BE2C (cell line): ENCODE measurements around the gene TRAPPC3.

Experiments used
- DNase-seq: peaks from one replicate; pipeline ENCODE4 v3.0.0-alpha.2; 2020
- H3K27me3 ChIP-seq: fragments of 250-450 bp; sonication (Bioruptor Pico); 2 replicates; pipeline ENCODE4 v1.5.1; 2020; ENCODE audit warnings: mild to moderate bottlenecking
- H3K36me3 ChIP-seq: fragments of 250-450 bp; sonication (Bioruptor Pico); 2 replicates; pipeline ENCODE4 v1.5.1; 2020; ENCODE audit warnings: mild to moderate bottlenecking
- H3K4me1 ChIP-seq: fragments of 250-450 bp; sonication (Bioruptor Pico); 2 replicates; pipeline ENCODE4 v1.5.1; 2020
- H3K4me3 ChIP-seq: 2 replicates; pipeline ENCODE4 v1.5.1; 2011; ENCODE audit warnings: low read depth, low read length
- H3K9me3 ChIP-seq: fragments of 250-450 bp; sonication (Bioruptor Pico); 2 replicates; pipeline ENCODE4 v1.5.1; 2020
- CTCF ChIP-seq: IDR thresholded peaks from 2 replicates; pipeline ENCODE4 v1.5.1; 2012; ENCODE audit warnings: mild to moderate bottlenecking, low read depth, low read length

TRAPPC3 gene

GRCh38 chr1:36157973-36158826, 8.9 kb upstream of the TRAPPC3 start:
- Histone ChIP-seq H3K4me1 (peaks cover 4% of the 10 kb centered on the region; the same call in 1 of the 2 replicates), H3K36me3 (peaks cover 3% of the 10 kb centered on the region; the same call in 1 of the 2 replicates)

GRCh38 chr1:36157115-36157903, 8.0 kb upstream of the TRAPPC3 start:
- TF ChIP-seq CTCF: no peak
- H3K9me3 ChIP-seq: no peaks in the 10 kb centered on the region
- H3K36me3 ChIP-seq: peaks cover 3% of the 10 kb centered on the region; the same call in 1 of the 2 replicates
- peak overlapping the region; percentile 73 for H3K4me3 ChIP-seq
- H3K27me3 ChIP-seq: no peaks in the 10 kb centered on the region
- peaks cover 4% of the 10 kb centered on the region; the same call in 1 of the 2 replicates for H3K4me1 ChIP-seq
- DNase-seq: no peak

More at GRCh38 chr1:36157973-36158826, 8.9 kb upstream of the TRAPPC3 start:
- Histone ChIP-seq H3K9me3 (no peaks in the 10 kb centered on the region), H3K4me3 (peak overlapping the region; percentile 73), H3K27me3 (no peaks in the 10 kb centered on the region)
- no peak for DNase-seq
- TF ChIP-seq CTCF: no peak

- TF ChIP-seq CTCF: no peak
- no peaks in the 10 kb centered on the region for H3K9me3 ChIP-seq
- peak overlapping the region; percentile 73 for H3K4me3 ChIP-seq
- peaks cover 3% of the 10 kb centered on the region; the same call in 1 of the 2 replicates for H3K36me3 ChIP-seq
- no peaks in the 10 kb centered on the region for H3K27me3 ChIP-seq
- H3K4me1 ChIP-seq: peaks cover 4% of the 10 kb centered on the region; the same call in 1 of the 2 replicates
- DNase-seq: peak; percentile 71
Measured at GRCh38 chr1:36156329-36157114, 7.2 kb upstream of the TRAPPC3 start.

GRCh38 chr1:36155408-36156328, 6.4 kb upstream of the TRAPPC3 start, which contains the start of gene MAP7D1:
Gene MAP7D1, plus strand, starts transcription at chr1:36156160. Its CDS starts 258 bp downstream, at chr1:36156418.
- Histone ChIP-seq H3K36me3 (no peaks in the 10 kb centered on the region), H3K27me3 (no peaks in the 10 kb centered on the region), H3K9me3 (no peaks in the 10 kb centered on the region), H3K4me3 (peak within 1 kb of the TSS; percentile 73), H3K4me1 (peaks cover 5% of the 10 kb centered on the region)
- no peak for TF ChIP-seq CTCF
- peak; percentile 75 for DNase-seq

- Histone ChIP-seq H3K4me3 (peak overlapping the region; percentile 58), H3K27me3 (no peaks in the 10 kb centered on the region), H3K9me3 (no peaks in the 10 kb centered on the region), H3K36me3 (no peaks in the 10 kb centered on the region), H3K4me1 (peaks cover 13% of the 10 kb centered on the region)
- peak; percentile 38 for DNase-seq
- TF ChIP-seq CTCF: no peak
Measured at GRCh38 chr1:36154765-36155407, 5.6 kb upstream of the TRAPPC3 start.
